SU-DHL-6 (cell line): ENCODE results near the gene RIBC2.
A peak's percentile ranks its signal among the peaks of the same experiment; 100 is the strongest.
"Not testable (repeated sequence)": the region's sequence is repeated elsewhere in the genome, so short reads cannot be mapped to it uniquely, and the experiment has no call there.

Experiments
- H2AFZ ChIP-seq: fragments of 200-600 bp; sonication (generic); 2 replicates; pipeline ENCODE4 v1.6.1; 2014; ENCODE audit warnings: low read depth, mild to moderate bottlenecking, moderate library complexity, mixed read lengths, antibody characterized with exemption, low read length; ENCODE audit not compliant: severe bottlenecking
- H3F3A ChIP-seq: fragments of 200-600 bp; shearing (Covaris generic); 2 replicates; pipeline ENCODE4 v1.6.0; 2016; ENCODE audit warnings: antibody characterized with exemption, mild to moderate bottlenecking; ENCODE audit not compliant: insufficient read depth
- H3K27ac ChIP-seq: fragments of 200-600 bp; sonication (generic); 2 replicates; pipeline ENCODE4 v1.5.1; 2016; ENCODE audit warnings: low read depth, mild to moderate bottlenecking, low read length, moderate library complexity, mixed read lengths
- H3K27me3 ChIP-seq: fragments of 200-600 bp; sonication (generic), shearing (Covaris generic); 2 replicates; pipeline ENCODE4 v1.6.0; 2014; ENCODE audit warnings: mild to moderate bottlenecking, low read length
- H3K36me3 ChIP-seq: fragments of 200-600 bp; sonication (generic); 2 replicates; pipeline ENCODE4 v1.6.1; 2014; ENCODE audit warnings: mild to moderate bottlenecking, low read length, mixed read lengths
- H3K4me2 ChIP-seq: fragments of 300-600, 200-600 bp; shearing (Covaris generic), sonication (generic); 2 replicates; pipeline ENCODE4 v1.6.0; 2014; ENCODE audit warnings: low read length, low read depth, mild to moderate bottlenecking; ENCODE audit not compliant: poor library complexity, severe bottlenecking
- H3K4me3 ChIP-seq: fragments of 200-600 bp; sonication (generic); 2 replicates; pipeline ENCODE4 v1.5.1; 2014; ENCODE audit warnings: antibody characterized with exemption, low read length, mild to moderate bottlenecking, mixed read lengths; ENCODE audit not compliant: insufficient read depth, poor library complexity, severe bottlenecking
- H3K79me2 ChIP-seq: fragments of 200-600 bp; sonication (generic); 2 replicates; pipeline ENCODE4 v1.6.1; 2014; ENCODE audit warnings: mild to moderate bottlenecking, low read length, moderate library complexity; ENCODE audit not compliant: insufficient read depth
- H3K9ac ChIP-seq: fragments of 200-600 bp; sonication (generic); 2 replicates; pipeline ENCODE4 v1.7.0; 2014; ENCODE audit warnings: mild to moderate bottlenecking, low read length
- H3K9me2 ChIP-seq: fragments of 200-600 bp; sonication (generic); replicated peaks from 2 replicates; pipeline ENCODE4 v1.6.1; 2014; ENCODE audit warnings: low read length; ENCODE audit not compliant: insufficient read depth
- H3K9me3 ChIP-seq: fragments of 200-600 bp; sonication (generic); 2 replicates; pipeline ENCODE4 v1.6.1; 2014; ENCODE audit warnings: low read length, mixed read lengths; ENCODE audit not compliant: insufficient read depth
- H4K20me1 ChIP-seq: fragments of 200-600 bp; sonication (generic); 2 replicates; pipeline ENCODE4 v1.6.1; 2014; ENCODE audit warnings: low read depth, mild to moderate bottlenecking, antibody characterized with exemption, low read length, moderate library complexity, mixed read lengths
- CTCF ChIP-seq: fragments of 200-600 bp; sonication (generic); IDR thresholded peaks from one replicate; pipeline ENCODE4 v1.5.1; 2017; ENCODE audit warnings: antibody characterized with exemption, mild to moderate bottlenecking, low read length, moderate library complexity; ENCODE audit not compliant: insufficient read depth, poor library complexity, severe bottlenecking
- EZH2phosphoT487 ChIP-seq: fragments of 200-600 bp; sonication (generic), shearing (Covaris generic); conservative IDR thresholded peaks from 2 replicates; pipeline ENCODE4 v1.6.1; 2018; ENCODE audit warnings: mild to moderate bottlenecking, antibody characterized with exemption, low read length, moderate library complexity, mixed read lengths

Gene RIBC2

GRCh38 chr22:45435544-45436139 is 22.1 kb downstream of the RIBC2 start:
- Histone ChIP-seq H3K9ac (no peak overlapping the region), H3K79me2 (no peaks in the 10 kb centered on the region), H3K27ac (no peak overlapping the region)

GRCh38 chr22:45436871-45437517 is 23.5 kb downstream of the RIBC2 start:
- not testable (repeated sequence) for H3K36me3 ChIP-seq, H3K9me2 ChIP-seq, H3K4me3 ChIP-seq, H2AFZ ChIP-seq, H3K79me2 ChIP-seq, H3K27me3 ChIP-seq, H3K4me2 ChIP-seq, H3K9me3 ChIP-seq, H3K27ac ChIP-seq, H3K9ac ChIP-seq, H4K20me1 ChIP-seq, H3F3A ChIP-seq

More at GRCh38 chr22:45435544-45436139, 22.1 kb downstream of the RIBC2 start:
- peak; percentile 78 for TF ChIP-seq CTCF
- no peak for TF ChIP-seq EZH2phosphoT487
- Histone ChIP-seq H2AFZ (no peak overlapping the region), H3K9me3 (no peaks in the 10 kb centered on the region), H3K4me3 (no peak overlapping the region), H3K36me3 (no peaks in the 10 kb centered on the region), H3K4me2 (no peak overlapping the region), H3F3A (no peaks in the 10 kb centered on the region), H3K27me3 (no peaks in the 10 kb centered on the region), H4K20me1 (no peaks in the 10 kb centered on the region), H3K9me2 (no peaks in the 10 kb centered on the region)

GRCh38 chr22:45438336-45438735 is 24.8 kb downstream of the RIBC2 start:
- Histone ChIP-seq H2AFZ (no peak overlapping the region), H3K4me3 (no peak overlapping the region), H3K36me3 (no peaks in the 10 kb centered on the region), H3K9ac (no peak overlapping the region), H3K27ac (no peak overlapping the region), H4K20me1 (no peaks in the 10 kb centered on the region), H3K4me2 (no peak overlapping the region), H3K9me2 (no peaks in the 10 kb centered on the region), H3K9me3 (no peaks in the 10 kb centered on the region), H3K27me3 (no peaks in the 10 kb centered on the region), H3F3A (no peaks in the 10 kb centered on the region), H3K79me2 (no peaks in the 10 kb centered on the region)
- TF ChIP-seq CTCF (no peak), EZH2phosphoT487 (no peak)

- not testable (repeated sequence) for H4K20me1 ChIP-seq, H3K36me3 ChIP-seq, H2AFZ ChIP-seq, H3K9me2 ChIP-seq, H3K4me3 ChIP-seq, H3K27ac ChIP-seq, H3K9ac ChIP-seq, H3K79me2 ChIP-seq, H3K9me3 ChIP-seq, H3F3A ChIP-seq, H3K4me2 ChIP-seq, H3K27me3 ChIP-seq
Observed at GRCh38 chr22:45440688-45441087, 27.2 kb downstream of the RIBC2 start.
